ENCODE data around the gene CTIF.

Gene CTIF

DNA sequence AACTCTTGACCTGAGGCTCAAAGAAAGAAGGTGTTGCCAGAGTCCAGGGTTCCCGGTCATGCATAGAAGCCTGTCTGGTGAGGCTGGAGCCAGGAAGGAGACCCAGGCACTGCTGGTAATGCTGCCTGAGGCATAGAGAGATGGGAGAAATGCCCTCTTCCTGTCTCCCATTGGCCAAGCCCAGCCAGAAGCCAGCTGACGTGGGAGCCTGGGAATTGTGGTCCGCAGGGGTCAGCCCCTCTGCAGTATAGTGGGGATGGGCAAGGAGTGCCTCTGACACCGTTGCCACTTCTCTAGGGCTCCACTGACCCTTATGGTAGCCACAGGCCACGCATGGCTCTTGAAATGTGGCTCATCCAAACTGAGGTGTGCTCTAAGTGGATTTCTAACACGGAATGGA lies 95.7 kb downstream of the CTIF start:
- TF ChIP-seq, protein P1, sequence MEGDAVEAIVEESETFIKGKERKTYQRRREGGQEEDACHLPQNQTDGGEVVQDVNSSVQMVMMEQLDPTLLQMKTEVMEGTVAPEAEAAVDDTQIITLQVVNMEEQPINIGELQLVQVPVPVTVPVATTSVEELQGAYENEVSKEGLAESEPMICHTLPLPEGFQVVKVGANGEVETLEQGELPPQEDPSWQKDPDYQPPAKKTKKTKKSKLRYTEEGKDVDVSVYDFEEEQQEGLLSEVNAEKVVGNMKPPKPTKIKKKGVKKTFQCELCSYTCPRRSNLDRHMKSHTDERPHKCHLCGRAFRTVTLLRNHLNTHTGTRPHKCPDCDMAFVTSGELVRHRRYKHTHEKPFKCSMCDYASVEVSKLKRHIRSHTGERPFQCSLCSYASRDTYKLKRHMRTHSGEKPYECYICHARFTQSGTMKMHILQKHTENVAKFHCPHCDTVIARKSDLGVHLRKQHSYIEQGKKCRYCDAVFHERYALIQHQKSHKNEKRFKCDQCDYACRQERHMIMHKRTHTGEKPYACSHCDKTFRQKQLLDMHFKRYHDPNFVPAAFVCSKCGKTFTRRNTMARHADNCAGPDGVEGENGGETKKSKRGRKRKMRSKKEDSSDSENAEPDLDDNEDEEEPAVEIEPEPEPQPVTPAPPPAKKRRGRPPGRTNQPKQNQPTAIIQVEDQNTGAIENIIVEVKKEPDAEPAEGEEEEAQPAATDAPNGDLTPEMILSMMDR (IDR thresholded peaks at IDR 0.05) = no peak
- no peak for TF ChIP-seq ZFX (IDR thresholded peaks at IDR 0.05; ENCODE audit: borderline replicate concordance)
- H3K27ac ChIP-seq = no peak overlapping the region

DNA sequence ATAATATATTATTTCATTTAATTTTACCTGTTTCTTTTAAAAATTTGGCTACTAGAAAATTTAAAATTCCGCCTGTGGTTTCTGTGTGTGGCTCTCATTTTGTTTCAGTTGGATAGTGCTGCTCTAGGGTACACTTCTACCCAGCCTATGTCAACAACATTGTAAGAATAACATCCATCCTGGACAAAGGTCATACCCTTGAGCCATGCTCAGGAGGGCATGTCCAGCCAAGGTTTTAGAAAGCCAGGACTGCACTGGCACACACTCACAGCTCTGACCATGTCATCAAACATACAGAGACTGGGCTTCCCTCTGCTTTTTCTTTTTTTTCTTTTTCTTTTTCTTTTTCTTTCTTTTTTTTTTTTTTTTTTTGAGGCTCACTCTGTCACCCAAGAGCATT lies 96.1 kb downstream of the CTIF start:
- TF ChIP-seq ZFX (IDR thresholded peaks at IDR 0.05; ENCODE audit: borderline replicate concordance) = no peak
- TF ChIP-seq, protein P1 (IDR thresholded peaks at IDR 0.05) = no peak
- H3K27ac ChIP-seq = no peak overlapping the region

DNA sequence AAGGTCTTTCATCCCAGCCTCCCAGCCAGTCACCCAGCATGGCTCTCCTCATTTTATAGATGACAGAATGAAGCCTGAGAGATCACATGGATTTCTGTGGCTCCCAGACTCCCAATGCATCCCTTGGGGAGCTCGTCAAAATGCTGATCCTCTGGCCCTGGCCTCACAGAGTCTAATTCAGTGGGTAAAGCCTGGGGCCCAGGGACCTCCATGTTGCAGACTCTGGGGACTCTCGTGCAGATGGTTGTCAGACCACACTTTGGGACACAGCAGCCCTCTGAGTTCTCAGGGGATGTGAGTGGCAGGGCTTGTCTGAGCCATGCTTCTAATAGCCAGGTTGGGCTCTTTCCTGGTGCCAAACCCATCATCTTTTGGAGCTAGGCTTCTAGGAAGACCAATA lies 97.0 kb downstream of the CTIF start:
- TF ChIP-seq ZFX (IDR thresholded peaks at IDR 0.05; ENCODE audit: borderline replicate concordance) = no peak
- TF ChIP-seq, protein P1 (IDR thresholded peaks at IDR 0.05) = no peak
- H3K27ac ChIP-seq = no peak overlapping the region

DNA sequence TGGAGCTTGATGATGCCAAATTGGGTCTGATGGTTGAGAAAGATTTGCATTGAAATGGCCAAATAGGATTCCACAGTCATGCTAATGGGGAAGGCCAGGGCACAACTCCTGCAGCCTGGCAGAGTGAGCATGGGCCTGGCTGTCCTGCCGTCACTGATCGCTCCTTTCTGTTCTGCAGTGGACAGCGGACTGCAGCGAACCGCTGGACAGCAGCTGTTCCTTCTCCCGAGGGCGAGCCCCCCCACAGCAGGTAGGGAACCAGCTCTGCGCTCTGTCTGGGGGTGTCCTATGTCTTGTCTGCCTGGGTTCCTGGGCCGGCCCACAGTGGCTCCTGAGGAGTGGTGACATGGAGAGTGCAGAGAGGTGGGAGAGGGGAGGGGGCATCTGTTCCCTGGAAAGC lies 97.6 kb downstream of the CTIF start:
- H3K27ac ChIP-seq = no peak overlapping the region

GRCh38 chr18:48637081-48637990 lies 98.5 kb downstream of the CTIF start:
- no peak overlapping the region for H3K27ac ChIP-seq
- no peak for TF ChIP-seq ZFX (IDR thresholded peaks at IDR 0.05; ENCODE audit: borderline replicate concordance)
- TF ChIP-seq, protein P1 (IDR thresholded peaks at IDR 0.05) = no peak

More for the DNA sequence above, 97.6 kb downstream of the CTIF start:
- TF ChIP-seq, protein P1 (IDR thresholded peaks at IDR 0.05) = no peak
- TF ChIP-seq ZFX (IDR thresholded peaks at IDR 0.05; ENCODE audit: borderline replicate concordance) = no peak

GRCh38 chr18:48638451-48638850 lies 99.6 kb downstream of the CTIF start:
- TF ChIP-seq, protein P1 (IDR thresholded peaks at IDR 0.05) = no peak
- TF ChIP-seq ZFX (IDR thresholded peaks at IDR 0.05; ENCODE audit: borderline replicate concordance) = no peak

More at GRCh38 chr18:48638451-48638850, 99.6 kb downstream of the CTIF start:
- H3K27ac ChIP-seq = no peak overlapping the region

Measured in 22Rv1 (cell line).